GM19372 (cell line): ENCODE measurements around the gene PARG.
"Not testable (repeated sequence)": the region's sequence is repeated elsewhere in the genome, so short reads cannot be mapped to it uniquely, and the experiment has no call there.

Experiments used
- ATAC-seq: cut with Tn5 transposase; IDR thresholded peaks from one replicate; pipeline ENCODE4 v1.9.1; 2021; ENCODE audit warnings: mild to moderate bottlenecking, low read depth, moderate library complexity; ENCODE audit not compliant: unreplicated experiment

The PARG gene

DNA sequence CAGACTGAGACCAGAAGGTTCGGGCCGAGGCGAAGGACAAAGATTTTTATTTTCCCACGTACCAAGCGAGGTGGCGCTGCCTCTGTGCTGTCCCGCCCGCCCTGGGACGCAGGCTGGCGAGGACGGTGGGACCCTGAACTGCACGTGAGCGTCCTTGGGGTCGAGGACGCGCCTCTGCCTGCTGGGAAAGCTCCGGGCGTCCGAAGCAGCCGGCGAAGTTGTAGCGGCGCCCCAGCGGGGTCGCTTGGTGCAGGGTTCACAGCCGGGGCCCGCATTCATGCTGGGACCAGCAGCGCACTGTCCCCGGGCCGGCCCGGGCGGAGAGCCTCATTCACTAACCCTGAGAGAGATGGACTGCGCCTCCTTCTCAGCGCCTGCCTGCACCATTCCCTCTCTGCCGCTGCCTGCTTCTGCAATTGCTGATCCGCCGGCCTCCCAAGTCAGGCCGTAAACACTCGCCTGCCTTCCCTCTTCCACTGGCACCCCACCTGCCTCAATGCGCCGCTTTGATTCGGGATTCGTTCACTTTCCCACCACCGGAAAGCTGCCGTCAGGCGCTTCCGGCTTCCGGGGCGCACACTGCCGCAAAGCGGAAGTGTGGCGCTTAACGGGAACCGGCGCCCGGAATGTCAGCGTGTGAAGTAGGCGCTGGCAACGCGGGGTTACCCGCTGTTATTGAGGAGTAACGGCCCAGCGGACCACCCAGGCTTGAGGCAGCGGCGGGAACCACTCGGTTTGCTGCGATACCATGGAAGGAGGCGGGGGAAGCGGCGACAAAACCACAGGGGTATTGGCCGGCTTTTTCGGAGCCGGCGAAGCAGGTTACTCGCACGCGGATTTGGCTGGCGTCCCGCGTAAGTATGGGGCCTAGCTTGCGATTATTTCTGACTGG lies at the start of gene PARG, which contains the start of gene TIMM23B:
Gene PARG (minus strand): TSS at position 581 of the 892 bp plus-strand sequence. CDS start 302 bp downstream, at position 279.
Gene TIMM23B (plus strand): TSS at position 607 of the 892 bp plus-strand sequence. CDS start 142 bp downstream, at position 749.
- ATAC-seq, result peak; percentile 74

DNA sequence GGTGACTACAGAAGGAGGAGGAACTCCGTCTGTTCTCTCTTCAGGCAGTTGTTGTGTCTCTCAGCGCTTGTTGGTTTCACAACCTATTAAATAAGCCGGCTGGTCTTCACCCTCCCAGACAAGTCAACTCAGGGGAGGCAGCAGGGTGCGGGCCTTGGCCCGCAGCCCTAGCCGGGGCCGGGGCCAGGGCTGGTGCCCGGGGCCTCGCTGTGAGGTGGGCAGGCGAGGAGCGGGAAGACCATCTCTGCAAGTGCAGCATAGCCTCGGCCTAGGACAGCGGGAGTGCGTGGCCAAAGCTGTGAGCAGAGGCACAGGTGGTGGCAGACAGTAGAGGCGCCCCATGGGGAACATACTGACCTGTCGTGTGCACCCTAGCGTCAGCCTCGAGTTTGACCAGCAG lies 46.5 kb upstream of the PARG start, which contains the start of gene AGAP6:
Gene AGAP6 (plus strand): TSS at position 31 of the 400 bp plus-strand sequence. CDS start 310 bp downstream, at position 341.
- ATAC-seq, result not testable (repeated sequence)

DNA sequence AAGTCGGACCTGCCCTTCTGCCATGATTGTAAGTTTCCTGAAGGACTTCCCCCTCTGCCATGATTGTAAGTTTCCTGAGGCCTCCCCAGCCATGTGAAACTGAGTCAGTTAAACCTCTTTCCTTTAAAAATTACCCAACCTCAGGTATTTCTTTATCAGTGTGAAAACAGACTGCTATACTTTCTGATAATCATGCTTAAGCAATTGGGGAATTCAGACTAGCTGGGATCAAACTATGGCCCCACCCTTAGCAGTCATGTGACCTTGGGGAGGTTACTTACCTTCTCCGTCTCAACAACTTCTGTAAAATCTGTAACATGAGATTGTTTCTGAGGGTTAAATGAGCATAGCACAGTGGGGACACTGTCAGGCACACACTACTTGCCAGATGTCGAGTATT lies 45.4 kb upstream of the PARG start:
- not testable (repeated sequence) for ATAC-seq

GRCh38 chr10:49977756-49978155 lies 35.9 kb upstream of the PARG start:
- not testable (repeated sequence) for ATAC-seq

- ATAC-seq, result not testable (repeated sequence)
These were observed 30.3 kb upstream of the PARG start for GRCh38 chr10:49972094-49972493.

DNA sequence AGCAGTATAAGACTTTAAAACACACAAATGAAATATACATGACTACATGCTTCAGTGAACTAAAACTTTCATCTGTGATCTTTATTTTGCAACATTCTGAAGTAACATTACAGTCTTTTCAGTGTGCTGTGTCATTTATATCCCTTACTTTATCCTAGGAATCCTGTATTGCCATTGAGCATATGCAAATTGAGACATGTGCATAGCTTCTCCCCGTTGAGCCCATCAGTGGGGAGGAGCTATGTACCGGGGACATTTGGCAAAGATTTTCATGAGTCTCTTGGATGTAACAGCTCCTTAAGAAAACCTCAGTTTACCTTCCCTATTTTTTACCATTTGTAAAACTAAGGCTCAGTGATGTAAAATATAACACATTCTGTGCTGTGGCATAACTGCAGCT lies 29.6 kb upstream of the PARG start:
- ATAC-seq, result not testable (repeated sequence)

- ATAC-seq, result not testable (repeated sequence)
These were observed 28.6 kb upstream of the PARG start for GRCh38 chr10:49970331-49970857.

- ATAC-seq, result not testable (repeated sequence)
These were observed 11.3 kb upstream of the PARG start for GRCh38 chr10:49953122-49953521.

DNA sequence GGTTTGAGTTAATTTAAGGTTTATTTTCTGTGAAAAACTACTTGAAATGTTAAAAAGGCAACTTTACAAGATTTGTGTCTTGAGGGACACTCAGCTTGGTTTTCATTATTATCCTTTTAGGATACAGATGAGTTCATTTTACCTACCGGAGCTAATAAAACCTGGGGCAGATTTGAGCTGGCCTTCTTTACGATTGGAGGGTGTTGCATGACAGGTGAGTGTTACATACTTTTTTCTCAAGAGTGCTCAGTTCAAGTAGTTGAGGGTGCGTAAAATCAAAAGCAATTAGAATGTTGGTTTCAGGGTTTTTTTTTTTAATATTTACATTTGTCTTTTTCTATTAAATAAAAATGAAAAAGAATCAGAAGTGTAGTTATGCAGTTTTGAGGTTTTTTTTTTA lies 10.2 kb upstream of the PARG start:
- ATAC-seq, result not testable (repeated sequence)

DNA sequence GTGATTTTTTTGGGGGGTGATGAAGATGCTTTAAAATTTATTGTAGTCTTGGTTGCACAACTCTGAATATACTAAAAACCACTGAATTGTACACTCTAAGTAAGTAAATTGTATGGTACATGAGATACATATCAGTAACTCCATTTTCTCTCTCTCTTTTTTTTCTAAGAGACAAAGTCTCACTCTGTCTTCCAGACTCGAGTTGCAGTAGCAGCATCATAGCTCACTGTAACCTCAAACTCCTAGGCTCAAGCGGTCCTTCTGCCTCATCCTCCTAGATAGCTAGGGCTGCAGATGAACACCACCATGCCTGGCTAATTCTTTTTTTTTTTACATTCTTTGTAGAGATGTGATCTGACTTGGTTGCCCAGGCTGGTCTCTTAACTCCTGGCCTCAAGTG lies 6.9 kb upstream of the PARG start:
- not testable (repeated sequence) for ATAC-seq

DNA sequence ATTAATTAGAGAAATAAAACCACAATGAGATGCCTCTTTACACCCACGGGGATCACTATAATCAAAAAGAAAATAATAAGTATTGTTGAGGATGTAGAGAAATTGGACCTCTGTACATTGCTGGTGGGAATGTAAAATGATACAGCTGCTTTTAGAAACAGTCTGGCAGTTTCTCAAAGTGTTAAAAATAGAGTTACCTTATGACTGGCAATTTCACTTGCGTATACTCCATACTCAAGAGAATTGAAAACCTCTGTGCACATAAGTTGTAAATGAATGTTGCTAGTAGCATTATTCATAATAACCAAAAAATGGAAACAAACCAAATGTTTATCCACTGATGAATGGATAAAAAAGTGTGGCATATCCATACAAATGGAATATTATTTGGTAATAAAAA lies 6.3 kb upstream of the PARG start:
- ATAC-seq, result not testable (repeated sequence)

GRCh38 chr10:49943607-49944006 lies 1.8 kb upstream of the PARG start:
- ATAC-seq, result not testable (repeated sequence)

DNA sequence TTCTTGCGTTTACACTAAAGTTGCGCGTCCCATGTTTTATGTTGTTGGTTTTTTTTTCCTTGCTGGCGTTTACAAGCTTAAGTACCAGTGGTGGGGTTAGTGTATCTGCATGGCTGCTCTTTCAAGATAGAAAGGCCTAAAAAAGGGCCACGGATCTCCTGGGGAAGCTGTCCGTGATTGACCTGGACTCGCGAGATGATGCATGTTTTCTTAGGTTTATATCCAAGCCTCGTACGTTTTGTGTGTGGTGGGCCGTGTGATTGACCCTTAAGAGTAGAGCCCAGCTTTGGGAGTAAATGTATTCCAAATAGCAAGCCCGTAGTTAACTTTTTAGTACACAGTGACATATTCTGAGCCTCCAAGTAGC lies 495 bp upstream of the PARG start:
- peak; percentile 5 for ATAC-seq

GRCh38 chr10:49931959-49932728 lies 9.7 kb downstream of the PARG start:
- ATAC-seq, result not testable (repeated sequence)

DNA sequence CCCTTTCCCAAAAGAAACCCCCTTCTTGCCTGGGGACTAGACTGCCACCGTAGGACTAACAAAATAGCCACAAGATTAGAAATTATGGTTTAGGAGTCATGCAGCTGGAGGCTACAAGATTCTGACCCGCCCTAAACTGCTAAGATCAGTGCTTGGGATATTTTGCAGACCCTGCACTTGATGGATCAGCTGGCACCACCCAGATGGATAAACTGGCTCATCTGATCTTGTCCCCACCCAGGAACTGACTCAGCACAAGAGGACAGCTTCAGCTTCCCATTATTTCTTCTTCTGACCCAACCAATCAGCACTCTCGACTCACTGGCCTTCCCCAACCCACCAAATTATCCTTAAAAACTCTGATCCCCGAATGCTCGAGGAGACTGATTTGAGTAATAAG lies 10.6 kb downstream of the PARG start:
- ATAC-seq, result not testable (repeated sequence)

DNA sequence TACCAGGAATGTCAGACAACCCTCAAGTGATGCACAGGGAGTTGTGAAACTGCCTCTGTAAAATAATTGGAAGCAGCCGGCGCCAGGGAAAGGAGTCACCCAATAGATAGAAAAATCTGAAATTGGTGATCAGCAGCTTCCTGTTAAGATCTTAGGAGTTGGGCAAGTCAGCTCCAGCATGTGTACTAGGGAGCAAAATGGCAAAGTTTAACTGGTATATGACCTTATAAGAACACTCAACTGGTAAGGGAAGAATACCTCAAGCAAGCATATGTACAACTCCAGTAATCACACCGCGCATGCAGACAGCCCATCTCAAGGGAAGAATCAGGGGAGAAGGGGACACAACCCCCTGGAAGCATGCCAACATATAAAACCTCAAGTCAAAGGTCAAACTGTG lies 18.3 kb downstream of the PARG start:
- not testable (repeated sequence) for ATAC-seq

- not testable (repeated sequence) for ATAC-seq
These were observed 19.8 kb downstream of the PARG start for GRCh38 chr10:49922041-49922440.

GRCh38 chr10:49917927-49918326 lies 23.9 kb downstream of the PARG start:
- ATAC-seq, result not testable (repeated sequence)

GRCh38 chr10:49916451-49916850 lies 25.4 kb downstream of the PARG start:
- not testable (repeated sequence) for ATAC-seq

DNA sequence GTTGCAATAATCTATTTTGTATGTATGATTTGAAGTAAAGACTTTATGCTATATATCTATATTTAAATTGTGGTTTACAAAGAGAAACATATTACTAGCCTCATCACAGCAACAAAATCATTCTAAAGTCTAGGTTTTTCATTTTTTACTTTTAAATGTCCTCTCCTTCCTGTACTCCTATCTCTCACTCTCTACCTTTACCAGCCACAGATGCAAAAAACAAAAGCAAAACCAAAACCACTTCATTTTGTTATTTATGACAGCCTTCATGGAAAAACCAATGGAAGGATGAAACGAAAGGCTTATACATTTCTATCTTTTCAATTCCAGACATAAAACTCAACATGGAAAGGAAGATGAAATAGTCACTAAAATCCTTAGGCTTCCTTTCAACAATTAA lies 31.5 kb downstream of the PARG start:
- ATAC-seq, result not testable (repeated sequence)
